ENCODE results near the gene OR2G2.

The OR2G2 gene

DNA sequence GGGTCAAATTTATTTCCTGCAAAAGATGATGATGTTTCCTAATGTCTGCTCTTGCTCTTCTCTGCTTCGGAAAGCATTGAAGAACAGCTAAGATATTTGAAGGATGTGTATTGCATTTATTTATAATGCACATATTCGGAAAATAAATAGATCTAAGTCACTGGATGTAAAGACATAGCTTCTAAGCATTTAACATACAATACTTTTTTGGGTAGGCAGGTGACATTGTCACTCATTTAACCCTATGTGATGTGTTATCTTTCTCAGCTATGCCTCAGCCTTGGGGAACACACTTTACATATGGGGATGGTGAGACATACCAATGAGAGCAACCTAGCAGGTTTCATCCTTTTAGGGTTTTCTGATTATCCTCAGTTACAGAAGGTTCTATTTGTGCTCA lies at the start of gene OR2G2:
Gene OR2G2 (plus strand): TSS at position 301 of the 400 bp plus-strand sequence. CDS start 0 bp downstream, at position 301.
- TF ChIP-seq, protein P1, sequence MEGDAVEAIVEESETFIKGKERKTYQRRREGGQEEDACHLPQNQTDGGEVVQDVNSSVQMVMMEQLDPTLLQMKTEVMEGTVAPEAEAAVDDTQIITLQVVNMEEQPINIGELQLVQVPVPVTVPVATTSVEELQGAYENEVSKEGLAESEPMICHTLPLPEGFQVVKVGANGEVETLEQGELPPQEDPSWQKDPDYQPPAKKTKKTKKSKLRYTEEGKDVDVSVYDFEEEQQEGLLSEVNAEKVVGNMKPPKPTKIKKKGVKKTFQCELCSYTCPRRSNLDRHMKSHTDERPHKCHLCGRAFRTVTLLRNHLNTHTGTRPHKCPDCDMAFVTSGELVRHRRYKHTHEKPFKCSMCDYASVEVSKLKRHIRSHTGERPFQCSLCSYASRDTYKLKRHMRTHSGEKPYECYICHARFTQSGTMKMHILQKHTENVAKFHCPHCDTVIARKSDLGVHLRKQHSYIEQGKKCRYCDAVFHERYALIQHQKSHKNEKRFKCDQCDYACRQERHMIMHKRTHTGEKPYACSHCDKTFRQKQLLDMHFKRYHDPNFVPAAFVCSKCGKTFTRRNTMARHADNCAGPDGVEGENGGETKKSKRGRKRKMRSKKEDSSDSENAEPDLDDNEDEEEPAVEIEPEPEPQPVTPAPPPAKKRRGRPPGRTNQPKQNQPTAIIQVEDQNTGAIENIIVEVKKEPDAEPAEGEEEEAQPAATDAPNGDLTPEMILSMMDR (IDR thresholded peaks at IDR 0.05; ENCODE audit: low read depth, low read length) = no peak
- DNase-seq (ENCODE audit: extremely low read depth, low read depth) = no peak

- no peak for DNase-seq (ENCODE audit: extremely low read depth, low read depth)
- TF ChIP-seq, protein P1 (IDR thresholded peaks at IDR 0.05; ENCODE audit: low read depth, low read length) = no peak
These were observed 49.6 kb upstream of the OR2G2 start for GRCh38 chr1:247538561-247538960.

DNA sequence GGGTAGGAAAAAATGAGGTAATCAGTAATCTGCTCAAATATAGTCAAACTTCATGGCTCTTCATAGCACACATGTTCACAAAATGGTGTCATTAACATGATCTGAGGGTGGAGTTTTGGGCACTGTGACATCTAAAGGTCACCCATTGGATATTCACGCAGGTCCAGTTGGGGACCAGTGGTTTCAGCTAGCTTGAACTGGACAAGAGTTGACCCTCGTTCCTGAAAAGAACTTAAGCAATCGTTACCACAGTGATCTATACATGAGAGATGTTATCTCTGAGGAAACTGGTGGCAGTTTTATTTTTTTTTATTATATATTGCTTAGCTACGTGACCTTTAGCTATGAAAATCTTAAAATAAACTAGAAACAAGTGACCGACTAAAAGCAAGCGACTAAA lies 48.9 kb upstream of the OR2G2 start:
- TF ChIP-seq, protein P1 (IDR thresholded peaks at IDR 0.05; ENCODE audit: low read depth, low read length) = no peak
- no peak for DNase-seq (ENCODE audit: extremely low read depth, low read depth)

- no peak for DNase-seq (ENCODE audit: extremely low read depth, low read depth)
- TF ChIP-seq, protein P1 (IDR thresholded peaks at IDR 0.05; ENCODE audit: low read depth, low read length) = no peak
These were observed 47.6 kb upstream of the OR2G2 start for GRCh38 chr1:247540581-247540980.

DNA sequence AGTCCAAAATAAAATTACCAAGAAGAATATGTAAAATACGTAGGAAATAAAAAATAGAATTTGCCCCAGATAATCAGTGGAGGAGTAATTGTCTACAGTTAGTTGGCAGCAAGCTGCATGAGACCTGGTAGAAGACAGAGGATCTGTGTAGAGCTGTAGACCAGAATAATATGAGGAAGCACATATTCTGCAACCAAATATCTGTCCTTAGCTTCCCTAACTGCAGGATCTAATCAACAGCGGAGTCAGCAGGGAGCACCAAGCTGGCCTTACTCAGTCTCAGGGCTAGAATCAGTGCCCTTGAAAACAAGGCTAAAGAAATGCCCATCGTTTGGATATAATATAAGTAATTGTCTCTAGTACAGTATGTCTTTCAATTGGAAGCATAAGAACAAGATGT lies 45.3 kb upstream of the OR2G2 start:
- no peak for DNase-seq (ENCODE audit: extremely low read depth, low read depth)
- TF ChIP-seq, protein P1 (IDR thresholded peaks at IDR 0.05; ENCODE audit: low read depth, low read length) = no peak

DNA sequence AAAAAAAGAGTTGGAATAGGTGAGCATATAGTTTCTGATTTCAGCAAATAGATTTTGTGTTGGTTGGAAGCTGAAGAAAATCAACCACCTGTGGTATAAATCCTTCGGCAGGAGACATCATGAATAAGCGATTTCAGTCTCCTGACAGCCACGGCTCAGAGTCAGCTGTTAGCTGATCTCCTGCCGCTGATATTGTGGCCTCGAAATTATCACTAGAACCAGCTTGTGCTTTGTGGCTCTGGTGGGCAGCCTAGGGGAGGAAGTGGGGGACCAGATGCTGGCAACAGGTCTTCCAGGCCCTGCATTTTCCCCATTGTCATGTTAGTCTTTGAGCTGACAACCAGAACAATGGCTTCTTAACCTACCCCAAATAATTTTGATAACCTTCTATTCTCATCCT lies 40.1 kb upstream of the OR2G2 start:
- TF ChIP-seq, protein P1 (IDR thresholded peaks at IDR 0.05; ENCODE audit: low read depth, low read length) = no peak
- DNase-seq (ENCODE audit: extremely low read depth, low read depth) = no peak

DNA sequence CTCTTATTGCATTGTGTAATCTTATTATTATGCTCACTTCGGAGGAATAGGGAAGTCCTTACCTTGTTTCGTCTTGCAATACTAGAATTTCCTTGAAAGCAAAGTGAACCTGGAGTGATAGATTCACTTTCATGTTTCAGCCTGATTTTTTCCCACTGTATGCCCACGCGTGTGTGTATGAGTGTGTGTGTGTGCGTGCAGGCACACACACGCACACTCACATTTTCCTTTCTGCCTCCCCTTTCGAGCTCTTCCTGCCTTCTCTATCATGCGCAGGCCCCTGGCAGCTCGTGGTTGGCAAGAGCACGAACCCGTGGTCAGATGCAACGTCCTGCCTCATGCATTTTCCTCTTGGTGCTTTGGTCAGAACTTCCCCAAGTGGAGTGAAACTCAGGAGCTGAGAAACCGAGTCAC lies 39.4 kb upstream of the OR2G2 start, which contains the start of gene GCSAML:
Gene GCSAML (plus strand): TSS at position 366 of the 414 bp plus-strand sequence. CDS start 58 bp downstream, outside the sequence.
- TF ChIP-seq, protein P1 (IDR thresholded peaks at IDR 0.05; ENCODE audit: low read depth, low read length) = no peak
- no peak for DNase-seq (ENCODE audit: extremely low read depth, low read depth)
